ENCODE results near the gene KCNN1.
"Not testable (repeated sequence)": the region's sequence is repeated elsewhere in the genome, so short reads cannot be mapped to it uniquely, and the experiment has no call there.

KCNN1 gene

DNA sequence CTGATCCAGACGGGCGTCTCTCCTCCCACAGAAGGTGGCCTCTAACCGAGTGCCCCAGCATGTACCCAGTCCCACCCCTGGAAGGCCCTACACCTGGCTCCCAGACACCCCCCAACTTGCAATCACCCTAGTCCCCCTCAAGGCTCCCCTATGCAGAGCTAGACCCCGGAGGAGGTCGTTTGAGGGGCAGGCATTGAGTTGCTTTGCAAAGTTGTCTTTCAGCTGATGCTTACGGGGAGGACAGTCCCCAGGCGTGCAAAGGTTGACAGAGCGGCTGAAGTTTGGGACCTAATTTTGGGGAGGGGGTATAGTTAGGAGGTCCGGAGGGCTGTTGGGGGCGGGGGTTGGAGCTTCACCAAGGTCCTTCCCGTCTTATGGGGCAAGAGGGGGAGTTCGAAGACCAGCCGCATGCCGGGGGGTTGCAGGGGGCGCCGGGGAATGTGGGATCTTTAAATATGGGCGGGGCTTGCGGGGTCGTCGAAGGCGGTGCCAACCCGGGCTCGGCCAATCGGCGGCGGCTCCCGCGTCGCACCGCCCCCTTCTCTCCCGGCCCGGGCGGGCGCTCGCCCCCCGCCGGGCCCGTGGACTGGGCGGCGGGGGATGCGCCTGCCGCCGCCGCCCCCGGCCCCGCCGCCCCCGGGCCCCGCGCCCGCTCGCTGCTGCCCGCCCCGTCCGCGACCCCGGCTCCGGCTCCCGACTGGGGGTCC is at the start of gene KCNN1:
Gene KCNN1, plus strand, starts transcription at position 558 of the 707 bp plus-strand sequence. CDS start 6,782 bp downstream, outside the sequence.
- peak; percentile 3 for DNase-seq

DNA sequence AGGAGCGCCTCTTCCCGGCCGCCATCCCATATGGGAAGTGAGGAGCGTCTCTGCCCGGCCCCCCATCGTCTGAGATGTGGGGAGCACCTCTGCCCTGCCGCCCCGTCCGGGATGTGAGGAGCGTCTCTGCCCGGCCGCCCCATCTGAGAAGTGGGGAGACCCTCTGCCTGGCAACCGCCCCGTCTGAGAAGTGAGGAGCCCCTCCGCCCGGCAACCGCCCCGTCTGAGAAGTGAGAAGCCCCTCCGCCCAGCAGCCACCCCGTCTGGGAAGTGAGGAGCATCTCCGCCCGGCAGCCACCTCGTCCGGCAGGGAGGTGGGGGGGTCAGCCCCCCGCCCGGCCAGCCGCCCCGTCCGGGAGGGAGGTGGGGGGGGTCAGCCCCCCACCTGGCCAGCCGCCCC is 48.8 kb upstream of the KCNN1 start:
- not testable (repeated sequence) for DNase-seq

DNA sequence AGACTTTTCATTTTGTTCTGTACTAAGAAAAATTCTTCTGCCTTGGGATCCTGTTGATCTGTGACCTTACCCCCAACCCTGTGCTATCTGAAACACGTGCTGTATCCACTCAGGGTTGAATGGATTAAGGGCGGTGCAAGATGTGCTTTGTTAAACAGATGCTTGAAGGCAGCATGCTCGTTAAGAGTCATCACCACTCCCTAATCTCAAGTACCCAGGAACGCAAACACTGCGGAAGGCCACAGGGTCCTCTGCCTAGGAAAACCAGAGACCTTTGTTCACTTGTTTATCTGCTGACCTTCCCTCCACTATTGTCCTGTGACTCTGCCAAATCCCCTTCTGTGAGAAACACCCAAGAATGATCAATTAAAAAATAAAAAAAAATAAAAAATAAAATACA is 47.8 kb upstream of the KCNN1 start:
- not testable (repeated sequence) for DNase-seq

DNA sequence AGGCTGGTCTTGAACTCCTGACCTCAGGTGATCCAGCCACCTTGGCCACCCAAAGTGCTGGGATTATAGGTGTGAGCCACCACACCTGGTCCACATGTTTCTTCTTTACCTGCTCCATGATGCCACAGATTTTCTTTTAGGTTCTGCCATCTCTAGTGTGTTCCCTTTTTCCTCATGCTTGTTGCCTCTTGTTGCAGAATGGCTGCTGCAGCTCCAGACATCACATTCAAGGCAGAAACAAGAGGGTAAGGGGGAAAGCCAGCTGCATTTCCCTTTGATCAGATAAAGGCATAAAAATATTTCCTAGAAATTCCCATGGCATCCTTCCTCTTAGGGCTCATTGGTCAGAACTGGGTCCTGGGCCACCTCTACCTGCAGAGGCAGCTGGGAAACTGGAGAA is 46.4 kb upstream of the KCNN1 start:
- DNase-seq, result no peak

DNA sequence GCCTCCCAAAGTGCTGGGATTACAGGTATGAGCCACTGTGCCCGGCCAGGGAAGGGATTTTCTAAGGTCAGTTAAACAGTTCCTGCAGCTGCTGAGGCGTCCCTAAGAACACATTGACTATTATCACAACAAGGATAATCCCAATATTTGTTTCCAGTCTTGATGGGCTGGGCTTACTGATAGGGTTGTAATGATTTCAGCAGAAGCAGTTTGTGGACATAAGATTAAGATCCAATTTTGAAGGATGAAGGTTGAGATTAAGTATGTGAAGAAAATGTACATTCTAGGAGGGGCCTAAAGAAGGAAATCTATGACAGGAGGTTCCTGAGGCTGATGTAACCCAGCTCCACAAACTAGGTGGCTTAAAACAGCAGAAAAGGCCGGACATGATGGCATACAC is 44.8 kb upstream of the KCNN1 start:
- no peak for DNase-seq

DNA sequence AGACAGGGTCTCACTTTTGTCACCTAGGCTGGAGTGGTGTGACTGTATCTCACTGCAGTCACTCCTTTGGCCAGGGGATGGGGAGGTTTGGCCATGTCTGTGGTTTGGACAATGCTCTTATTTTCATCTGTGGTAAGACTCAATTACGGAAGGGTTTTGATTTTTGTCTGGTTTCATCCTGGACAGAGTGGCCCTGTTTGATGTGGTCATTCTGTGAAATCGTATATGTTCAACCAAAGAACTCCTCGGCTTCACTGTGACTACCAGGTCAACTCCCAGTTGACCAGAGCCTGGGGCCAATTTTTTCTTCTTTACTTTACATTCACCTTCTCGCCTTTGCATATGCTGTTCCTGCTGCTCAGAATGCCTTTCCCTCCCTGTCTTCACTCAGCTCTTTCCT is 40.9 kb upstream of the KCNN1 start:
- no peak for DNase-seq

DNA sequence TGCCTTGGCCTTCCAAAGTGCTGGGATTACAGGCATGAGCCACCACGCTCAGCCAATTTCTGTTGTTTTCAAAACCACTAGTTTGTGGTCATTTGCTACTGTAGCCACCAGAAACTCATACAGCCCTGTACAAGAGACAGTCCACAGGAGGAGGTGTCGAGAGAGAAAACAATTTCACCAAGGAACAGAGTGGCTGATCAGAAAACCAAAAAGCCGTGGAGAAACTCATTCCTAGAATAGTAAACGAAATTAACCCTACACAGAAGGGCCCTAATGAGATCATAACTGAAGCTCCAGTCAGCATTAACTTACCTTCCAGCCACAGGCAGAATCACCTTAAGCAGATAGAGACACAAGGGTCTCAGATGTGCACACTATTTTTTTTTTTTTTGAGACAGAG is 37.9 kb upstream of the KCNN1 start:
- DNase-seq, result no peak

DNA sequence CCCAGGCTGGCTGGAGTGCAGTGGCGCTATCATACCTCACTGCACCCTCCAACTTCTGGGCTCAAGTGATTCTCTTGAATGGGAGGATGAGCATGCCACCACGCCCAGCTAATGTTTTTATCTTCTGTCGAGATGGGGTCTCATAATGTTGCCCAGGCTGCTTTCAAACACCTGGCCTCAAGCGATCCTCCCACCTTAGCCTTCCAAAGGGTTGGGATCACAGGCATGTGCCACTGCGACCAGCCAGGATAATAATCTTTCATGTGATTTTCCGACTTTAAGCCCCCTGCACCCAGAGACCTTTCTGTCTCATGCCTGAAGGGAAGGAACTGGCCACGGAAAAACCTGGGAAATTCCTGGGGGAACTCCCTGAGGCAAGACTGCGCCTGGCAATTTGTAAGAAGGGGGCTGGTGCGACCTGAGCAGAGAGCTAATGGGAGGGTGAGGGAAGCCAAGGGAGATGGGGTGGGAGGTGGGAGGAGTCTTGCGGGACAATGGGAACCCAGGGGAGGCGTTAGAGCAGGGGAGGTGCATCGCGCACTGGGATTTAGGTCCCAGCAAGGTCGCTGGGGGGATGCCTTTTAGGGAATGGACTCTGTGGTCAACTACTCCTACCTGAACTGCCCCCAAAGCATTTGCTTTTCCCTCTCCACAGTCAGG is 35.2 kb upstream of the KCNN1 start:
- DNase-seq, result peak; percentile 38

DNA sequence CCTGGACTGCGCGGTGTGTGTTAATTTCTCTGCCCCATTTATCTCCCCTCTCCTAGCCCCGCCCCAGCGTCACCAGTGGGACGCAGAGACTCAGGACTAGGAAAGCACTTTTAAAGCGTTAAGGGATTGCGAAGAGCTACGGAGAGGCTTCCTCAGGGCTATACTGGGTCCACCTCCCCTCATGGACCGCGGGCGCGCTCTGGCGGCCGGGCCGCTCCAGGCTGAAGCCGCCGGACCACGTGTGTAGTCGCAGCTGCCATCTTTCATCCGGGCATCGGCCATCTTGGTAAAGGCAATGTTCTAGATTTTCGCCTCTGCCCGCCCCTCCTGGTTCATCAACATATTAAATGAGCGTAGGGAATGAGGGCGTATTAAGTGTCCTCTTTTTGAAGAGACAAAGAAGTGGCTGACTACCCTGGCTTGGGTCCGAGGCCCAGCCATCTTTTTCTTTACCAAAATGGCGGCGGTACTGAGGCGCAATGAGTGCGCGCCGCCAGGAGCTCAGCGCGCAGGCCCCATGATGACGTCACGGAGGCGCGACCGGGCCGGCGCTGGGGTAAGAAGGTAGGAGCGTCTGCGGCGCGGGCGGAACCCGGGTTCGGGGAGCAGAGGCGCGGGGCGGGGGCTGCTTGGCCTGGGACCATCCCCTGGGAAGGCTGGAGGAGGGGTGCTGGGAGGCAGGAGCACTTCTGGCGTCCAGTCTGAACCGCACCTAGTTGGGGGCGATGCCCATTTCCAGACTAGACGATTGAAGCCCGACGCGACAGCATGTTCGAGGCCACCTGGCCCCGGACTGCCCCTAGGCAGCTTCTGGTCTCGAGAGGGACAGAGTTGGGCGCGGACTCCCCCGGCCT is 34.2 kb upstream of the KCNN1 start, which contains the start of gene CCDC124:
Gene CCDC124, plus strand, starts transcription at position 531 of the 854 bp plus-strand sequence. CDS start 3,406 bp downstream, outside the sequence.
- DNase-seq, result peak; percentile 89

DNA sequence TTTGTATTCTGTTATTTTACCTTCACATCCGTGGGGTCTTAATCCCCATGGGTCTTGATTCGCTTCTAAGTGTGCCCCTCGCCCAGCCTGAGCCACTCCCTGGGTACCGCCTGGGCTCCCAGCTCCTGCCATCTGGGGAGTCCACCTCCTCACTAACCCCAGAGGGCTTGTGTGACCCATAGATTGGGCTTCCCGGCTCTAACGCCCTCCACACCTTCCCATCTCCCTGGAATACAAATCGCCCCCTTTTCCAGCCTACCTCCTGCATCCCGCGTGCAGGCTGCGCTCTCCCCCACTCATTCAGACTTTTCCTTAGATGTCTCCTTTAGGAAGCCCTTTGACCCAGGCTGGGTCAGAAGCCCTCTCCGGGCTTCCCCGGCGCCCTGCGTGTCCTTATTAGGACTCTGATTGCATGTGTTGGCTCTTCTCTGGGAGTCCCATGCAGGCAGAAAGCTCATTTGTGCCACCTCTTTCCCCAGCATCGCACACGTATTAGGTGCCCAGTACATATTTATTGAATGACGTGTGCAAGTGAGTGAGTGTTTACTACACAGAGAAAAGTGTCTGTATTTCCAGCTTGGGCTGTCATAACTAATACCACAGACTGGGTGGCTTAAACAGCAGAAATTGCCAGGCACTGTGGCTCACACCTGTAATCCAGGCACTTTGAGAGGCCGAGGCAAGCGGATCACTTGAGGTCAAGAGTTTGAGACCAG is 33.3 kb upstream of the KCNN1 start:
- no peak for DNase-seq

DNA sequence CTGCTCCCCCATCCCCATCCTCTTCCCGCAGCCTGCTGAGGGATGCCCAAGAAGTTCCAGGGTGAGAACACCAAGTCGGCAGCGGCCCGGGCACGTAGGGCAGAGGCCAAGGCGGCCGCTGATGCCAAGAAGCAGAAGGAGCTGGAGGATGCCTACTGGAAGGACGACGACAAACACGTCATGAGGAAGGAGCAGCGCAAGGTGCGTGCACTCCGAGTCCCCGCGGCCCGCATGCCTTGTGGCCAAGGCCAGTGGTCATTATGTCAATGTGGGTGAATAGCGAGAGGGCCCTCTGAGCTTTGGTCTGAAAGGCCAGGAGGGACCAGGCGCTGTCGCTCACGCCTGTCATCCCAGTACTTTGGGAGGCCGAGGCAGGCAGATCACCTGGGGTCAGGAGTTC is 30.5 kb upstream of the KCNN1 start:
- no peak for DNase-seq

DNA sequence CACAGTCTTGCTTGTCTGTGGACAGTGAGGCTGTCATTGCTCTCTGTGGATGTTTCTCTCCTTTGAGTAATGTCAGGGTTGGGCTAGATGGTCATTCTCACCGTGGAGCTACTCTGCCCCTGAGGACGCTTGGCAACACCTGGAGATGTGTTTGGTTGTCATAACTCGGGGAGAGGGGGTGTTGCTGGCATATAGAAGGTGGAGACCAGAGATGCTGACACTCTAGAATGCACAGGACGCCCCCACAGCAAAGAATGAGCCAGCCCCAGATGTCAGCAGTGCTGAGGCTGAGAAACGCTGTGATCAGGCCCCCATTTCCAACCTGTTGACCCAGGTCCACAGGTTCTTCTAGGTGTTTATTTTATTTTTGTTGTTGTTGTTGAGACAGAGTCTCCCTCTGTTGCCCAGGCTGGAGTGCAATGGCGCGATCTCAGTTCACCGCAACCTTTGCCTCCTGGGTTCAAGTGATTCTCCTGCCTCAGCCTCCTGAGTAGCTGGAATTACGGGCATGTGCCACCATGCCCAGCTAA is 29.5 kb upstream of the KCNN1 start:
- DNase-seq, result no peak

DNA sequence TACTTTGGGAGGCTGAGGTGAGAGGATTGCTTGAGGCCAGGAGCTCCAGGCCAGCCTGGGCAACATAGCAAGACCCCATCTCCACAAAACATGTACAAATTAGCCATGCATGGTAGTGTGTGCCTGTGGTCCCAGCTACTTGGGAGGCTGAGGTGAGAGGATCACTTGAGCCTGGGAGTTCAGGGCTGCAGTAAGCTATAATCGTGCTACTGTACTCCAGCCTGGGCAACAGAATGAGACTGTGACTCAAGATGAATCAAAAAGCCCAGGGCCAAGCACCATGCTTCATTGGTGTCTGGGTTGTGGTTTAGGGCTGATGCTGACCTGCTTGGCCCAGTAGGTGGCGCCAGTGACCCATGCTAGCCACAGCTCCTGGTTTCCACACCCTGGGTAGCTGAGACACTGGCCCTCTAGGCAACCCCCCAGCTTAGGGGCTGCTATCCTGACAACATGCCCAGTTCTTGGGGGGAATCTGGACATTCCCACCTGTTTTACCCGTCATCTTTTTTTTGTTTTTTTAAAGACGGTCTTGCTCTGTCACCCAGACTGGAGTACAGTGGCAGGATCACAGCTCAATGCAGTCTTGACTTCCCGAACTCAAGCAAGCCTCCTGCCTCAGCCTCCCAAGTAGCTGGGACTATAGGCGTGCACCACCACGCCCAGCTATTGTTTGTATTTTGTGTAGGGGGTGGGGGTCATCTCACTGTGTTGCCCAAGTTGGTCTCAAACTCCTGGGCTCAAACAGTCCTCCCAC is 28.6 kb upstream of the KCNN1 start:
- peak; percentile 52 for DNase-seq

DNA sequence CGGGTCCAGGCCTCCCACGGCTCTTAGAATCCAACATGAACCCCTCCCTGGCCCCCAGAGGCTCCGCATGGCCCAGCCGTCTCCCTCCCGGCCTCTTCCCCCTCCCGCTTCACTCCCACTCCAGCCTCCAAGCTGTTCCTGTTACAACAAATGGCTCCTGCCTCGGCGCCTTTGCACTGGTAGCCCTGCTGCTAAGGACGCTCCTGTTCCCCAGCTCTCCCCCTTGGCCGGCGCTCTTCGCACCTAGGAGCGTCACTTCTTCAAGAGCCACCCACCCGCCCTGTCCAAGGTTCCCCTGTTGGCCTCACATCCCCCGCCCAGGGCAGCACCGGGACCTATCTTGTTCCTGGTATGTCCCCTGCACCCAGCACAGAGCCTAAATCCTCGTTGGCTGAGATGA is 24.7 kb upstream of the KCNN1 start:
- no peak for DNase-seq

DNA sequence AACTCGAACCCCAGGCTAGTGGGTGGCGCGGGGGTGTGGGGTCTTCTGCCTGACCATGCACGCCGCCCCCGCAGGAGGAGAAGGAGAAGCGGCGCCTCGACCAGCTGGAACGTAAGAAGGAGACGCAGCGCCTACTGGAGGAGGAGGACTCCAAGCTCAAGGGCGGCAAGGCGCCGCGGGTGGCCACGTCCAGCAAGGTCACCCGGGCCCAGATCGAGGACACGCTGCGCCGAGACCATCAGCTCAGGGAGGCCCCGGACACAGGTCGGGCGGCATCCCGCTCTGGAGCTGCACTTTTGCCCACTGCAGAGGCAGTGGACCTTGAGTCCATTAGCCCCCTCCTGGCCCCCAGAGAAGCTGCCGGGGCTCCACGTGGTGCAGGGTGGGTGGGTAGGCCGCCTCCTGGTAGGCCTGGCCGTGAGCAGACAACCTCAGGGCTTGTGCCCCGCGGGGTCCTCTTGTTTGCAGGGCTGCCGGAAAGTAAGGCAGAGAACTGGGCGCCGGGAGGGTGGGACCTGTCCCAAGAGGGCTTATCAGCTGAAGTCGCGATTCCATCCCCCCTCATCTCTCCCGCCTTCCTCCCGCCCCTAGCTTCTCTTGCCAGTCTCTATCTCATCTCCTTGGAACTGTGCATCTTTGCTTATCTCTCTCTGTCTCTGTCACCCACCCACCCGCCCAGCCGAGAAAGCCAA is 24.2 kb upstream of the KCNN1 start:
- no peak for DNase-seq

DNA sequence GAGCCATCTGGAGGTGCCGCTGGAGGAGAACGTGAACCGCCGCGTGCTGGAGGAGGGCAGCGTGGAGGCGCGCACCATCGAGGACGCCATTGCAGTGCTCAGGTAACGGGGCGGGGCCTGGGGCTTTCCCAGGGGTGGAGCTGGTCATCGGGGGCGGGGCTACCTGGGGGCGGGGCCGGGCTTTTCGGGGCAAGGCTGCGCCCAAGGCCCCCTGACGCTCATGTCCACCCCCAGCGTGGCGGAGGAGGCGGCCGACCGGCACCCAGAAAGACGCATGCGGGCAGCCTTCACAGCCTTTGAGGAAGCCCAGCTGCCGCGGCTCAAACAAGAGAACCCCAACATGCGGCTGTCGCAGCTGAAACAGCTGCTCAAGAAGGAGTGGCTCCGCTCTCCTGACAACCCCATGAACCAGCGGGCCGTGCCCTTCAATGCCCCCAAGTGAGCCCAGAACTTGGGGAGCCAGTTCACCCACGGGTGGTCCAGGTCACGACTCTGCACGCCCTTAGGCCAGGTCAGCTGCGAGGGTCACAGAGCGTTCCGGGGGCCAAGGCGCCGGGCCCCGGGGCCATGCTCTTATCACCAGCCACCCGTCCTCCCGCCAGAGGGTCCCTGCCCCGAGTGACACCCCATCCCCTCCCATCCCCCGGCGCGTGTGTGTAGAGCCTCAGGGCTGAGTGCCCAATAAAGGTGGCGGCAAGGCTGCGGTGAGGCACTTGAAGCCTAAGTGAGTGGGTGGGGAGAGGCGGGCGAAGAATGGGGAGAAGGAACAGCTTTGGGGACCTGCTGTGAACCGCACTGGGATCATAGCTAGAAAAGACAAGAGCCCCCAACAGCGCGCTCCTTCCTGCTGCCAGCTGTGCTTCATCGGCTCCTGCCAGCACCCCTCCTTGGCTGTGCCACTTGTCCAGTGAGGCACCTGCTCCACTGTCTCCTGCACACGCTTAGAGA is 23.4 kb upstream of the KCNN1 start:
- DNase-seq, result no peak

DNA sequence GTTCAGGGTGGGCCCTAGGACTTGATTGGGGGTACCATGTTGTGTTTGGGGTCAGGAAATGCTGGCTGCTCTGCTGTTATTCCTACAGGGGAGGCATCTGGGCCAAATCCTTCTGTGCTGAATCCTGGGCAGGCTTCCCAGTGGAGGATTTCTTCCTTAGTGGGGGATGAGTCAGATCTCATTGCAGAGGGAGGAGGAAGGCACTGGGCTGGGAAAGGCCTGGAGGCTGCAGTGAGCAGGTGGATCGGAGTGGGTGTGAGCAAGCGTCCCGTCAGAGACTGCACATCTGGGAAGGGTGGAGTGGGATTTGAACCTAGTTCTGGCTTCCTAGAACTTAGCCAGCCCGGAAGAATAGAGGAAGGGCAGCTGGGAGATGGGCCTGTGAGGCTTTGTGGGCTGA is 22.6 kb upstream of the KCNN1 start:
- no peak for DNase-seq

DNA sequence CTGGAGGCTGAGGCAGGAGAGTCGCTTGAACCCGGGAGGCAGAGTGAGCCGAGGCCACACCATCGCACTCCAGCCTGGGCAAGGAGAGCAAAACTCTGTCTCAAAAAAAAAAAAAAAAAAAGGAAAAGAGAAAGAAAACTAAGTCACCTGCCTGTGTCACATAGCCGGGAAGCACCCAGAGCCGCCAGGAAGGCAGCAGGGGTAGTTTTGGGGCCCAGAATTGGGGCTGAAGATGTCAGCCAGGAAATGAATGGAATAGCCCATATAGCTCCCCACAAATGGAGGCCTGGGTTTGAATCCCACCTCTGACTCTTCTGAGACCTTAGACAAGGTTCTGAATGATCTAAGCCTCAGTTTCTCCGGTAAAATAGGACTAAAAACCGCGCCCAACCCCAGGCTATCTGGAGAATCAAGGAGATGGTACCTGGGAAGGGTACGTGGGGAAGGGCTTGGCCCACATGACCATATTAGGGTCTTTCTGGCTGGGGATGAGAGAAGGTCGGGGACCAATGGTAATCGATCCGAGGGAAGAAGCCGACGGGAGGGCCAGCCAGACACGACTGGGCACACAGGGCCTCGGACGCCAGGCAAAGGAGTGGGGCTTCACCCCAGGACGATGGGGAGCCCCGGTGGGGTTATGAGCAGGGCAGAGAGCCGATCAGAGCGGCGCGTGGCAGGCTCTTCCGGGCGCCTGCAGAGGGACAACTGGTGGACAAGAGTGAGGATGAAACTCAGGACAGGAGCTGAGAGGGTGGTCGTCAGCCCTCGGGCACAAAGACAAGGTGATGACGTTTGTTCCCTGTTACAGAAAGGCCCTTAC is 19.7 kb upstream of the KCNN1 start:
- DNase-seq, result no peak
